Astrocyte (in vitro differentiated cells and primary cell): ENCODE data around the gene DSTN. TPM values are rescaled to one million over a fixed set of nuclear protein-coding genes. Genes with fewer than 3 reads are reported as not detected.
A peak's percentile ranks its signal among the peaks of the same experiment; 100 is the strongest.

ENCODE experiments used
- DNase-seq: peaks from one replicate; pipeline ENCODE4 v3.0.0-alpha.2; 2010; ENCODE audit warnings: low read depth
- FAIRE-seq: peaks from 2 replicates; lab custom pipeline; 2011; peaks lifted over from hg19 to GRCh38; lab: Jason Lieb, UNC
- H2AFZ ChIP-seq: 2 replicates; pipeline ENCODE4 v1.6.0; 2012; ENCODE audit warnings: low read depth, low read length, inconsistent platforms
- H3K27ac ChIP-seq: 2 replicates; pipeline ENCODE4 v1.5.1; 2011; ENCODE audit warnings: low read depth, low read length, inconsistent platforms
- H3K27me3 ChIP-seq: 2 replicates; pipeline ENCODE4 v1.6.0; 2011; ENCODE audit warnings: low read length, inconsistent platforms; ENCODE audit not compliant: insufficient read depth
- H3K36me3 ChIP-seq: 2 replicates; pipeline ENCODE4 v1.5.1; 2011; ENCODE audit warnings: low read length, inconsistent platforms; ENCODE audit not compliant: insufficient read depth
- H3K4me1 ChIP-seq: 2 replicates; pipeline ENCODE4 v1.5.1; 2011; ENCODE audit warnings: low read length, inconsistent platforms; ENCODE audit not compliant: insufficient read depth
- H3K4me2 ChIP-seq: 2 replicates; pipeline ENCODE4 v1.6.0; 2012; ENCODE audit warnings: low read length, inconsistent platforms
- H3K4me3 ChIP-seq: 2 replicates; pipeline ENCODE4 v1.5.1; 2011; ENCODE audit warnings: low read depth, mild to moderate bottlenecking, low read length, inconsistent platforms; ENCODE audit not compliant: insufficient read depth
- H3K79me2 ChIP-seq: 2 replicates; pipeline ENCODE4 v1.6.0; 2012; ENCODE audit warnings: mild to moderate bottlenecking, low read length, inconsistent platforms; ENCODE audit not compliant: insufficient read depth
- H3K9ac ChIP-seq: 2 replicates; pipeline ENCODE4 v1.6.0; 2012; ENCODE audit warnings: mild to moderate bottlenecking, low read length, inconsistent platforms
- H3K9me3 ChIP-seq: 2 replicates; pipeline ENCODE4 v1.5.1; 2012; ENCODE audit warnings: low read depth, mild to moderate bottlenecking, low read length, inconsistent platforms; ENCODE audit not compliant: insufficient read depth
- H4K20me1 ChIP-seq: 2 replicates; pipeline ENCODE4 v1.6.0; 2012; ENCODE audit warnings: low read length, inconsistent platforms; ENCODE audit not compliant: insufficient read depth
- H3K27ac Mint-ChIP-seq: one replicate; pipeline ENCODE4 v1.8.0; 2021; ENCODE audit warnings: mild to moderate bottlenecking, mixed read lengths; ENCODE audit not compliant: unreplicated experiment
- H3K27me3 Mint-ChIP-seq: one replicate; pipeline ENCODE4 v1.8.0; 2021; ENCODE audit warnings: low read depth, mixed read lengths; ENCODE audit not compliant: unreplicated experiment
- H3K36me3 Mint-ChIP-seq: one replicate; pipeline ENCODE4 v1.8.0; 2021; ENCODE audit warnings: low read depth, mixed read lengths; ENCODE audit not compliant: unreplicated experiment
- H3K4me1 Mint-ChIP-seq: one replicate; pipeline ENCODE4 v1.8.0; 2021; ENCODE audit warnings: low read depth, mixed read lengths; ENCODE audit not compliant: unreplicated experiment
- H3K4me3 Mint-ChIP-seq: one replicate; pipeline ENCODE4 v1.8.0; 2021; ENCODE audit warnings: mild to moderate bottlenecking, moderate library complexity, mixed read lengths; ENCODE audit not compliant: unreplicated experiment
- H3K9me3 Mint-ChIP-seq: one replicate; pipeline ENCODE4 v1.8.0; 2021; ENCODE audit warnings: mild to moderate bottlenecking, mixed read lengths; ENCODE audit not compliant: unreplicated experiment
- EZH2 ChIP-seq: IDR thresholded peaks from 2 replicates; pipeline ENCODE4 v1.6.1; 2012; ENCODE audit warnings: mild to moderate bottlenecking, low read length, inconsistent platforms; ENCODE audit not compliant: insufficient read depth
- total RNA-seq: library from RNA; stranded (reverse); gene quantifications from 2 replicates; pipeline ENCODE4 v1.2.1, GENCODE V29; 2021
- TF ChIP-seq, protein P1 (sequence below): IDR thresholded peaks from 2 replicates; pipeline ENCODE4 v1.5.1; 2011; ENCODE audit warnings: low read depth, mild to moderate bottlenecking, inconsistent platforms, low read length, moderate library complexity; ENCODE audit not compliant: insufficient read depth

Gene DSTN
- total RNA-seq, 1 donor from 2014 or later = 552 TPM

DNA sequence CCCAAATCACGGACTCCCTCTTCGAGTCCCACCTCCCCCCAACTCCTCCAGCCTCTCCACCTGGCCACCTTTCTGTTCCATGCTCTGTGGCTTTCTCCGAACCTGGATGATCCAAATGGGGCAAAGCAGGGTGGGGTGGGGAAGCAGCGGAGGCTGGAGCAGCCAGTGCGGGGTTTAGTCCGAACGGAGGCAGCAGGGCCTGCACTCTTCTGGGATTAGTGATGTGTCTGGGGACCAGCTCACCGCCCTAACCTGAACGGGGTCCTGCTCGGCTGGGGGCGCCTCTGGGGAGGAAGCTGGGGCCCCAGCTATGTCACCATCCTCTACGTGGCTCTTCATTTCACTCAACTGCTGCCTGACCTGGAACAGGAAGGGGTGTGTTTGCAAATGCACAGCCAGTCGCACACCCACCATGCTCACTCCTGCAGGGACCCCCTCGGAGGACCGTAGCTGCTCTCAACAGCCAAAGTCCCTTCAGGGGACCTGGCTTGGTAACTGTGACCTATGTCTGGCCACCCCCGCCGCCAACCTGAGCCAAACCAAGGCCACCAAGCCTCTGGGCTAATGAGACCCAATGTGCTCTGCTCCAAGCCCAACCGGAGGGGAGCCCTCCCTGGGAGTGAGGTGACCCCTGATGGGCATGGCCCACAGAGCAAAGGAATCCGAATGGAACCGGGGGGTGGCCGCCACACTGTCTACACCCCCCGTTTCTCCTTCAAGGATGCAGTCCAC lies 46.8 kb downstream of the DSTN start:
- Mint-ChIP-seq H3K4me3 (no peak overlapping the region), H3K36me3 (peaks cover 4% of the 10 kb centered on the region), H3K4me1 (peaks cover 7% of the 10 kb centered on the region), H3K9me3 (no peaks in the 10 kb centered on the region), H3K27ac (no peak overlapping the region), H3K27me3 (no peaks in the 10 kb centered on the region)
- Histone ChIP-seq H3K9me3 (no peaks in the 10 kb centered on the region), H3K4me1 (peaks cover 12% of the 10 kb centered on the region), H3K9ac (no peak overlapping the region), H3K36me3 (peaks cover 39% of the 10 kb centered on the region), H3K4me3 (no peak overlapping the region), H3K27me3 (no peaks in the 10 kb centered on the region), H3K4me2 (no peak overlapping the region), H2AFZ (no peak overlapping the region), H3K79me2 (peaks cover 3% of the 10 kb centered on the region), H4K20me1 (peaks cover 98% of the 10 kb centered on the region), H3K27ac (no peak overlapping the region)
- FAIRE-seq = no peak
- no peak for TF ChIP-seq EZH2
- TF ChIP-seq, protein P1, sequence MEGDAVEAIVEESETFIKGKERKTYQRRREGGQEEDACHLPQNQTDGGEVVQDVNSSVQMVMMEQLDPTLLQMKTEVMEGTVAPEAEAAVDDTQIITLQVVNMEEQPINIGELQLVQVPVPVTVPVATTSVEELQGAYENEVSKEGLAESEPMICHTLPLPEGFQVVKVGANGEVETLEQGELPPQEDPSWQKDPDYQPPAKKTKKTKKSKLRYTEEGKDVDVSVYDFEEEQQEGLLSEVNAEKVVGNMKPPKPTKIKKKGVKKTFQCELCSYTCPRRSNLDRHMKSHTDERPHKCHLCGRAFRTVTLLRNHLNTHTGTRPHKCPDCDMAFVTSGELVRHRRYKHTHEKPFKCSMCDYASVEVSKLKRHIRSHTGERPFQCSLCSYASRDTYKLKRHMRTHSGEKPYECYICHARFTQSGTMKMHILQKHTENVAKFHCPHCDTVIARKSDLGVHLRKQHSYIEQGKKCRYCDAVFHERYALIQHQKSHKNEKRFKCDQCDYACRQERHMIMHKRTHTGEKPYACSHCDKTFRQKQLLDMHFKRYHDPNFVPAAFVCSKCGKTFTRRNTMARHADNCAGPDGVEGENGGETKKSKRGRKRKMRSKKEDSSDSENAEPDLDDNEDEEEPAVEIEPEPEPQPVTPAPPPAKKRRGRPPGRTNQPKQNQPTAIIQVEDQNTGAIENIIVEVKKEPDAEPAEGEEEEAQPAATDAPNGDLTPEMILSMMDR = no peak
- no peak for DNase-seq

DNA sequence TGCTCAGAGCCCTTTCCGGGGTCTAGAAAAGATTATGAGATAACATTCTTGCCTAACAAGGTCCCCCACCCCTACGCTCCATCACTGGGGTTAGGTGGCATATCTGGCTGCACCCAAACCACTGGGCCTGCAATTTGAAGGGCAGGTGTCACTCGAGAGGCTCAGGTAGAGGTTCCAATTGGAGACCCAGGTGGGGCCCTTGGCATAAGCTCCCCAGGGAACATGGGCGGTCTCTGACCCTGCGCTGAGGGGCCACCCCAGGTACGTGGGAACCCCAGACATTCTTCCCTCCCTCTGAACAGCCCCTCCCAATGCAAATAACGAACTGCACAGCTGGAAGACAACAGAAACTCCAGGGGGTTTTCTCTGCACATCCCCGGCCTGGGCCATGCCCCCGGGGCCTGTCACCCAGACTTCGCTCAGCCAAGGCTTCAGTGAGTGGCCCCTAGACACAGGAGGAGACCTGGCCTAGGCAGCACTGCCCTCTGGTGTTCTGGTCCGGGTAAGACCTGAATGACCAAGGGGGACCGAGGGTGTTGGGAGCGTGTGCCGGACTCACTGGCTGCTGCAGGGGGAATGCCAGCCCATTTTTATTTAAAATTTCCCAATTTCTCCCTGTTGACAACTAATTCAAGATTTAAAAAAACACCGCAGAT lies 47.5 kb downstream of the DSTN start:
- peaks cover 98% of the 10 kb centered on the region for H4K20me1 ChIP-seq
- no peak overlapping the region for H3K9ac ChIP-seq
- H3K4me3 ChIP-seq = no peak overlapping the region
- Mint-ChIP-seq H3K36me3 (peaks cover 7% of the 10 kb centered on the region), H3K9me3 (no peaks in the 10 kb centered on the region), H3K4me1 (peaks cover 6% of the 10 kb centered on the region), H3K27me3 (no peaks in the 10 kb centered on the region), H3K27ac (no peak overlapping the region), H3K4me3 (no peak overlapping the region)
- peaks cover 11% of the 10 kb centered on the region for H3K4me1 ChIP-seq
- DNase-seq (no peak), FAIRE-seq (no peak)
- H3K4me2 ChIP-seq = no peak overlapping the region
- no peaks in the 10 kb centered on the region for H3K27me3 ChIP-seq
- peaks cover 3% of the 10 kb centered on the region for H3K79me2 ChIP-seq
- H3K36me3 ChIP-seq = peaks cover 42% of the 10 kb centered on the region
- no peak overlapping the region for H2AFZ ChIP-seq
- no peak overlapping the region for H3K27ac ChIP-seq
- H3K9me3 ChIP-seq = no peaks in the 10 kb centered on the region
- TF ChIP-seq EZH2 = no peak
- TF ChIP-seq, protein P1 = peak; percentile 30
